Esophagus mucosa (tissue), 1 donor: Measurements from ENCODE around the gene CBR1. TPM values are rescaled to one million over a fixed set of nuclear protein-coding genes. Genes with fewer than 3 reads are reported as not detected.

Source experiments
- ATAC-seq: fragments of 200-7000 bp; cut with Tn5 transposase; one replicate; pipeline ENCODE4 v1.9.1; 2020
- total RNA-seq: library from RNA; stranded (reverse); gene quantifications from one replicate; pipeline ENCODE4 v1.2.4, GENCODE V29; 2023
- donor health status: DM: yes; HTN: yes; CAD: no.

CBR1 gene
- total RNA-seq, 1 donor from 2014 or later = 131 TPM

DNA sequence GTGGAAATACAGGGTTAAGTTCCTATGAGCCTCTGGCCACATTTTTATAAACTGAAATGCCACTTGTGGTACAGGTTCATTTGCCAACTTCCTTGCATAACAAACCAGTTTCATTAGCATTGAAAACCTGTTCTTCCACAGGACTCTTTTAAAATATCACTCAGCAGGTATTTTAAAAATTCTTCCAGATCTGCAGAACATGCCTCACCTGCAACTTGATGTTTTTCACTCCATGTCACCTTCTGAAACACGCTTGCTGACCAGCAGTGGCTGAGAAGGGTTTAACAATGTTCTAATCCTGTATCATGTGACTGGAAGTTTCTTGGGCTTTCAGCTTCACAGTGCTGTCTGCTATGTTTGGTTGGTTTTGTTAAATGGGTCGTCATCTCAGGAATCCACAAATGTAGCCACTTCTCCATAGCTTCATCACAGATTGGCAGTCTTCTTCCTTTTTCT, 47.5 kb downstream of the CBR1 start:
- peak; percentile 40 for ATAC-seq

DNA sequence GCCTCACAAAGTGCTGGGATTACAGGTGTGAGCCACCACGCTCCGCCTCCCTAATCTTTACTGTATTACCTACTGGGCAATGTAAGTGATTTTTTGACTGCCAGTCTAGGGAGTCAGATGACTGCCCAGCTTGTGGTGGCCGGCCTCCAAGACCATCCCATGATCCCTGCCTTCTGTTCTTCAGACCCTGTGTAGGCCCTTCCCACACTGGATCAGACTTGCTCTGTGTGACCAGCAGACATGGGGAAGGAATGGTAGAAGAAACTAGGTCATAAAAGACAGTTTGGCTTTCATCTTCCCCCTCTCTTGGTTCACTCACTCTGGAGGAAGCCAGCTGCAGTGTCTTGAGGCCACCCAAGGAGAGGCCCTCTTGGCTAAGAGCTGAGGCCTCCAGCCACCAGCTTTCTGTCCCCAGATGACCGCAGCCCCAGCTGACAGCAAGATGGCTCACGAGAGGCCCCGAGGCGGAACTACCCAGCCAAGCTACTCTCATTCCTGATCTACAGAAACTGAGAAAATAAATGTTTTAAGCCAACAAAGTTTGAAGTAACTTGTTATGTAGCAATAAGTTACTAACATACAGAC, 50.6 kb downstream of the CBR1 start:
- peak; percentile 29 for ATAC-seq

Other genes with a start within 250 kb of the CBR1 start
- 13.9 TPM for gene SETD4, start 9.5 kb upstream of the CBR1 start, total RNA-seq
- 33.7 TPM for gene CBR3, start 65.1 kb downstream of the CBR1 start, total RNA-seq
- gene DOP1B, start 86.8 kb downstream of the CBR1 start, total RNA-seq = 23.8 TPM